Hepatocyte (in vitro differentiated cells): ENCODE results near the gene ASB6. TPM values are rescaled to one million over a fixed set of nuclear protein-coding genes. Genes with fewer than 3 reads are reported as not detected.
A peak's percentile ranks its signal among the peaks of the same experiment; 100 is the strongest.

Experiments
- DNase-seq: peaks from one replicate; pipeline ENCODE4 v3.0.0-alpha.2; 2016; ENCODE audit warnings: low spot score
- H2AFZ ChIP-seq: fragments of 200-600 bp; sonication (generic); 2 replicates; pipeline ENCODE4 v1.6.0; 2016; ENCODE audit warnings: antibody characterized with exemption, mild to moderate bottlenecking
- H3K27ac ChIP-seq: fragments of 200-600 bp; sonication (generic); 2 replicates; pipeline ENCODE4 v1.5.1; 2016; ENCODE audit warnings: mild to moderate bottlenecking
- H3K27me3 ChIP-seq: fragments of 200-600 bp; sonication (generic); 2 replicates; pipeline ENCODE4 v1.6.1; 2016
- H3K36me3 ChIP-seq: fragments of 200-600 bp; sonication (generic); replicated peaks from 2 replicates; pipeline ENCODE4 v1.5.1; 2016; ENCODE audit warnings: low read depth; ENCODE audit not compliant: insufficient read depth
- H3K4me1 ChIP-seq: fragments of 200-600 bp; sonication (generic); 2 replicates; pipeline ENCODE4 v1.5.1; 2016; ENCODE audit warnings: mild to moderate bottlenecking, moderate library complexity; ENCODE audit not compliant: insufficient read depth
- H3K4me2 ChIP-seq: fragments of 200-600 bp; sonication (generic); 2 replicates; pipeline ENCODE4 v1.6.0; 2016
- H3K4me3 ChIP-seq: fragments of 200-600 bp; sonication (generic); 2 replicates; pipeline ENCODE4 v1.5.1; 2016; ENCODE audit warnings: mild to moderate bottlenecking
- H3K79me2 ChIP-seq: fragments of 200-600 bp; sonication (generic); 2 replicates; pipeline ENCODE4 v1.6.0; 2017; ENCODE audit warnings: mild to moderate bottlenecking
- H3K9me2 ChIP-seq: fragments of 200-600 bp; sonication (generic); replicated peaks from 2 replicates; pipeline ENCODE4 v1.6.0; 2017; ENCODE audit warnings: mild to moderate bottlenecking; ENCODE audit not compliant: insufficient read depth
- H3K9me3 ChIP-seq: fragments of 200-600 bp; sonication (generic); 2 replicates; pipeline ENCODE4 v1.5.1; 2016; ENCODE audit warnings: low read depth, mild to moderate bottlenecking
- H4K20me1 ChIP-seq: fragments of 200-600 bp; sonication (generic); 2 replicates; pipeline ENCODE4 v1.6.0; 2016; ENCODE audit warnings: mild to moderate bottlenecking; ENCODE audit not compliant: insufficient read depth, poor library complexity, severe bottlenecking
- CTCF ChIP-seq: fragments of 200-600 bp; sonication (generic); IDR thresholded peaks from 2 replicates; pipeline ENCODE4 v1.5.1; 2016; ENCODE audit warnings: antibody characterized with exemption, mild to moderate bottlenecking; ENCODE audit not compliant: poor library complexity
- EZH2 ChIP-seq: fragments of 200-600 bp; sonication (generic); IDR thresholded peaks from 2 replicates; pipeline ENCODE4 v1.6.1; 2016; ENCODE audit warnings: antibody characterized with exemption, mild to moderate bottlenecking, borderline replicate concordance
- EZH2phosphoT487 ChIP-seq: fragments of 200-600 bp; sonication (generic); IDR thresholded peaks from one replicate; pipeline ENCODE4 v1.6.1; 2018; ENCODE audit warnings: antibody characterized with exemption, mild to moderate bottlenecking, low read depth, moderate library complexity; ENCODE audit not compliant: unreplicated experiment, severe bottlenecking
- WGBS: methylation state at CpG from one replicate; pipeline ENCODE4 v1.1.6; 2016; ENCODE audit warnings: low lambda C conversion rate; ENCODE audit errors: missing lambda C conversion rate; 5-methylcytosine and 5-hydroxymethylcytosine counted together
- polyA plus RNA-seq: library from polyadenylated mRNA; unstranded; fragments of >200 nt; fragmentation: Nextera tagmentation; extraction: Ambion mirVana; gene quantifications from 2 replicates; pipeline ENCODE4 v1.2.1, GENCODE V29; 2016
- total RNA-seq: library from RNA; depleted of rRNA; stranded (reverse); fragments of >200 nt; gene quantifications from 2 replicates; pipeline ENCODE4 v1.2.3, GENCODE V29; 2014

Gene ASB6
- total and polyA plus RNA-seq, 2 experiments from 2014 or later, result 14.2 to 15.5 TPM

- 85% methylated on average over 12 of the region's 12 CpGs for WGBS
- no peaks in the 10 kb centered on the region for H3K9me2 ChIP-seq
- H3K4me2 ChIP-seq, result peak overlapping the region; percentile 96
These were observed 2.2 kb downstream of the ASB6 start for GRCh38 chr9:129639756-129640085.

GRCh38 chr9:129639034-129639630 is 2.8 kb downstream of the ASB6 start:
- no peak overlapping the region for H3K4me3 ChIP-seq
- DNase-seq, result no peak
- no peak overlapping the region for H2AFZ ChIP-seq
- no peaks in the 10 kb centered on the region for H3K9me3 ChIP-seq
- H4K20me1 ChIP-seq, result peaks cover 14% of the 10 kb centered on the region
- 95% methylated on average over 17 of the region's 17 CpGs for WGBS
- no peak overlapping the region for H3K4me2 ChIP-seq
- TF ChIP-seq EZH2phosphoT487 (no peak), CTCF (no peak), EZH2 (no peak)
- H3K27me3 ChIP-seq, result no peaks in the 10 kb centered on the region
- H3K27ac ChIP-seq, result no peak overlapping the region
- H3K36me3 ChIP-seq, result no peaks in the 10 kb centered on the region
- no peaks in the 10 kb centered on the region for H3K9me2 ChIP-seq
- H3K4me1 ChIP-seq, result peaks cover 14% of the 10 kb centered on the region
- H3K79me2 ChIP-seq, result peaks cover 28% of the 10 kb centered on the region

More at GRCh38 chr9:129639756-129640085, 2.2 kb downstream of the ASB6 start:
- no peak overlapping the region for H3K4me3 ChIP-seq
- no peak overlapping the region for H3K27ac ChIP-seq
- peaks cover 26% of the 10 kb centered on the region for H3K79me2 ChIP-seq
- DNase-seq, result no peak
- no peaks in the 10 kb centered on the region for H3K27me3 ChIP-seq
- no peaks in the 10 kb centered on the region for H3K36me3 ChIP-seq
- peaks cover 14% of the 10 kb centered on the region for H3K4me1 ChIP-seq
- H2AFZ ChIP-seq, result no peak overlapping the region
- no peak for TF ChIP-seq EZH2phosphoT487
- TF ChIP-seq CTCF, result no peak
- no peak for TF ChIP-seq EZH2
- no peaks in the 10 kb centered on the region for H3K9me3 ChIP-seq
- H4K20me1 ChIP-seq, result peaks cover 10% of the 10 kb centered on the region

DNA sequence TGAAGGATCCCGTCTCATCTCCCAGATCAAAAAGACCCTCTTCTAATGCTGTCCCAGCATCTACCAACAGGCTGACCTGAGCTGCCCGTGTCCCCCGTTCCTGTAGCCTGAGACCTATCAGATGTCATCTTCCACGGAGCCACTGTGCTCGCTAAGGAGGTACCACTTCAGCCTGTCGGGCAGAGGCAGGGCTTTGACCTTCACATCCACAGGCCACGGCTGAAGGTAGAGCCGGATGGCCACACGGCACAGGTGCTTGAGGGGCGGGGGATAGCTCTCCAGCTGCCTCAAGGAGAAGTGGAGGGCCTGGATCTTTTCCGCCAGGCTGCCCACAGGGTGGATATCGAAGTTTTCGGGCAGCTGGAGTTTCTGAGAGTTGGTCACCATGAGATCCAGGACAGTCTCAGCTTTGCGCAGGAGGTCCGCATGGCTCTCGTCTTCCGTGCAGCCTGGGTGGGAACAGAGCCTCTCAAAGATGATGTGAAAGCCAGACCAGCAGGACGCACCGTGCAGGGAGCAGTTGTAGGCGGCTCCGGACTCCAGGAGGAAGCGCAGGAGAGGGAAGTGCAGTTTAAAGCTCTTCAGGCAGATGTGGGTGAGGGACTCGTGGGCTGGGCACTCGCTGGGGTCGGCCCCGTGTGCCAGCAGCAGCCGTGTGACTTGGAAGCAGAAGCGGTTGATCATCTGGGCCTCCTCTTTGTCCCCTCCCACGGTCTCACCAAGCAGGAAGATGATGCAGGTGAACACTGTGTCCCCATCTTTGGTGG is 4.1 kb downstream of the ASB6 start:
- Histone ChIP-seq H2AFZ (no peak overlapping the region), H3K27ac (no peak overlapping the region), H3K4me2 (no peak overlapping the region), H3K79me2 (peaks cover 41% of the 10 kb centered on the region), H3K4me3 (no peak overlapping the region), H3K9me2 (no peaks in the 10 kb centered on the region), H3K4me1 (peaks cover 14% of the 10 kb centered on the region), H3K27me3 (no peaks in the 10 kb centered on the region), H3K36me3 (no peaks in the 10 kb centered on the region), H4K20me1 (peaks cover 19% of the 10 kb centered on the region), H3K9me3 (no peaks in the 10 kb centered on the region)
- TF ChIP-seq EZH2 (no peak), EZH2phosphoT487 (no peak), CTCF (no peak)
- WGBS, result 89% methylated on average over 29 of the region's 29 CpGs
- no peak for DNase-seq
